UCSD-AML1 (cell line): ENCODE measurements around the gene KRTAP4-8.
"Not testable (repeated sequence)": the region's sequence is repeated elsewhere in the genome, so short reads cannot be mapped to it uniquely, and the experiment has no call there.

Experiments
- DNase-seq: peaks from one replicate; lab custom pipeline; 2025; ENCODE audit not compliant: unreplicated experiment; lab: John Stamatoyannopoulos, UW

Gene KRTAP4-8

DNA sequence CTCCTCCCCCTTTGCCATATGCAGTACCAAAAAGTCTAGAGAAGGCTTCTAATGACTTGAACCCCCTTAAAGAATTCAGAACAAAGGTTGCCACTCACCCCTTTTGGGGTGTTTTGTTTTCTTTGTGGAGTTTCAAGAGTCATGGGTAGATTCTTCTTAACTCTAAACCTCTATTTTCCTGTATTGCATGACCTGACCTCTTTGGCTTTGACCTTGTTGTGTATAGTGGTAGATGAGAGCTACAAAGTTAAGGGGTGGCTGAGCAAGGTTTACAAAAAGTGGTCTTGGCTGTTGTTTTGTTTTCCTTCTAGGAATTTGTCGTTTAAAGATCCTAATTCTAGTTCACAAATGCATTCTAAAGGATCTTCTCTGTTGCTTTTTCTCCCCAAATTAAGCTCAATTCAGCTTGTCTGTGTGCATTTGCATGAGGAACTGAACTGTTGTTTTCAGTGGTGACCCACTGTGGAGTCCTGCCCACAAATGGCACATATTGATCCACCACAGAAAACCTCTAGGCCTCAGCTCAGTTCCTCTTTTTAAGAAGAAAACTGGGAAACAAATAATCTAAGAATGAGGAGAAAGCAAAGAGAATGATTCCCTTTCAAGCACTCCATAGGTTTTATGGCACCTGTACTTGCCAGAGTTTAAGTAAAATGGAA is 10.9 kb upstream of the KRTAP4-8 start:
- DNase-seq: not testable (repeated sequence)

DNA sequence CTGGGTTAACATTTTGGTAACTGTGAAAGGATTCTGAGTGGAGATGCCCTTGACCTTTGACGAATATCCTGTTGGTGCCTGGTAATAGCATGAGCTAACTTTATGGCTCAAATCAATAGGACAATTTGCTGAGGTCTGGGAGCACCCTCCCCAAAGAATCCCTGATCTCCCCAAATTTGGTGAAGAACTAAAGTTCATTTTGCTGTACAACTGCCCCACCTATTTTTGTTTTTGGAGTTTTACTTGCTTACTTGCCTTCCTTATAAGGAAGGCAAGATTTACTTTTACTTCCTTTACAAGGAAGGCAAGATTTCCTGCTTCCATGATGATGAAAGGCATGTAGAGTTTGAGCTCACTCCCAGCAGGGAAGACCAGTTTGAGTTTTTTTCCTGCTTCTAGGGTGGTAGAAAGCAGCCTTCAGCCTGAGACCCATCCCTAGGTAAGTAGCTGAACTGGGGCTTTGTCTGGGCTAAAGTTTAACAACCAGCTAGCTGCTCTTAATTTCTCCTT is 10.1 kb upstream of the KRTAP4-8 start:
- no peak for DNase-seq

DNA sequence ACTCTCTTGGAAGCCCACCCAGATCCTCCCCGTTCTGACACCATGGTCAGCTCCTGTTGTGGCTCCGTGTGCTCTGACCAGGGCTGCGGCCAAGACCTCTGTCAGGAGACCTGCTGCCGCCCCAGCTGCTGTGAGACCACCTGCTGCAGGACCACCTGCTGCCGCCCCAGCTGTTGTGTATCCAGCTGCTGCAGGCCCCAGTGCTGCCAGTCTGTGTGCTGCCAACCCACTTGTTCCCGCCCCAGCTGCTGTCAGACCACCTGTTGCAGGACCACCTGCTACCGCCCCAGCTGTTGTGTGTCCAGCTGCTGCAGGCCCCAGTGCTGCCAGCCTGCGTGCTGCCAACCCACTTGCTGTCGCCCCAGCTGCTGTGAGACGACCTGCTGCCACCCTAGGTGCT is 7.4 kb upstream of the KRTAP4-8 start, which contains the start of gene KRTAP4-9:
KRTAP4-9 (plus strand) TSS at position 43 of the 400 bp plus-strand sequence; CDS start at position 43, 0 bp downstream.
- DNase-seq: not testable (repeated sequence)

GRCh38 chr17:41104386-41105038 is 6.6 kb upstream of the KRTAP4-8 start:
- DNase-seq: not testable (repeated sequence)

DNA sequence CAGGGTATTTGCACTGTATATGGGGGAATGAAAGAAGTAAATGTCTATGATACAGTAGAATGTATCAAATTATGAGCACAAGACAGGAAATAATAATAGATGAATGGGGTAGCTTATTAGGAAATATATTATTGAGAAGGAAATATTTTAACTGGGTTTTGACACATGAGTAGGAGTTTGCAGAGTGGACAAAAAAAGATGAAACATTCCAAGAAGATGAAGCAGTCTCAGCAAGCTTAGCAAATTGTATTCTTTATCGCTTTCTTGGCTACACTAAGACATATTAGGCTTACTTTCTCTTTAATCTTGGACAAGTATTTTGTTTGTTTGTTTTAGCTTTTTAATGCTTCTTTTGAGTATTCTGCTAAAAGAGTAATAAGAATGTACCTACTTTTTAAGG is 6.0 kb upstream of the KRTAP4-8 start:
- no peak for DNase-seq

DNA sequence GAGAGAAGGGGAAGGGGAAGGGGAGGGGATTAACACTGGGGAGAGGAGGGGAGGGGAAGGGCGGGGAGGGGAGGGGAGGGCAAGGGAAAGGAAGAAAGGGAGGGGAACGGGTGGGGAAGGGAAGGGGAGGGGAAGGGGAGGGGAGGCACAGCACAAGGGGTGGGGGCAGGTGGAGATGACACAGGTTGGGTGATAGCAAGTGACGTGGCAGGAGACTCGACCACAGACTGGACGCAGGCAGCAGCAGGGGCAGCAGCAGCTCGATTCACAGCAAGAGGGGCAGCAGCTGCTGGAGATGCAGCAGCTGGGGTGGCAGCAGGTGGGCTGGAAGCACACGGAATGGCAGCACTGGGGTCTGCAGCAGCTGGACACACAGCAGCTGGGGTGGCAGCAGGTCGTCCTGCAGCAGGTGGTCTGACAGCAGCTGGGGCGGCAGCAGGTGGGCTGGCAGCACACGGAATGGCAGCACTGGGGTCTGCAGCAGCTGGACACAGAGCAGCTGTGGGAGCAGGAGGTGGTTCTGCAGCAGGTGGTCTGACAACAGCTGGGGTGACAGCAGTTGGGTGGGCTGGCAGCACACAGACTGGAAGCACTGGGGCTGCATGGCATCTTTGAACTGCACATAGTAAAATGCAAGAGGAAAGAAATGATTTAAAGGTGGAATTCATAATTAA is 3.8 kb upstream of the KRTAP4-8 start, which contains the start of gene KRTAP4-16:
KRTAP4-16 (minus strand) TSS at position 624 of the 674 bp plus-strand sequence; CDS start at position 624, 0 bp downstream.
- DNase-seq: no peak

DNA sequence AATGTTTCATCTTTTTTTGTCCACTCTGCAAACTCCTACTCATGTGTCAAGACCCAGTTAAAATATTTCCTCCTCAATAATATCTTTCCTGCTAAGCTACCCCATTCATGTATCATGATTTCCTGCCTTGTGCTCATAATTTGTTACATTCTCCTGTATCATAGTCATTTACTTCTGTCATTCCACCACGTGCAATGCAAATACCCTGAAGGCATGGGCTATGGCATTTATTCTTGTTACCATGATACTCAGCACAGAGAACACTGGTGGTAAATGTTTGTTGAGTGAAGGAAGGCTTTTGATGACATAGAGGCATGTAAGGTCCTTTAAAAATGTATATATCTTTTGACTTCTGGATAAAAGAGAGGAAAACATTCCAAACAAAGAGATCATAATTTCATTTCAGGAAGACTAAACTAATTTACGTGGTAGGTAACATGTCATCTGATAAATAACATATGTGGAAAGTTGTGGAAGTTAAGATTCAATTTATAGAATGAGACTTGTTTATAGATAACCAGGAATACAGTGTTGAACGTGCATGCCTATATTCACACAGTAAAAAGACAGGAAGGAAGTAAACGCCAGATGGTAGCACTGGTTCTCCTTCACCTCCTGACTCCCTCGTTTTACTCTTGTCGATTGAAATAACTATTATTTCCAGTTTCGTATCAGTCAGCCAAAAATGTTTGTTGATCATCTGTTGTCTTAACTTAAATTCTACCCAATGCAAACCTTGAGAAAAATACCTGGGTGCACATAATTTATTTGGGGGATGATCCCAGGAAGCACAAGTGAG is 1.9 kb upstream of the KRTAP4-8 start:
- not testable (repeated sequence) for DNase-seq

- DNase-seq: no peak
Measured at GRCh38 chr17:41098481-41098880, 539 bp upstream of the KRTAP4-8 start.

DNA sequence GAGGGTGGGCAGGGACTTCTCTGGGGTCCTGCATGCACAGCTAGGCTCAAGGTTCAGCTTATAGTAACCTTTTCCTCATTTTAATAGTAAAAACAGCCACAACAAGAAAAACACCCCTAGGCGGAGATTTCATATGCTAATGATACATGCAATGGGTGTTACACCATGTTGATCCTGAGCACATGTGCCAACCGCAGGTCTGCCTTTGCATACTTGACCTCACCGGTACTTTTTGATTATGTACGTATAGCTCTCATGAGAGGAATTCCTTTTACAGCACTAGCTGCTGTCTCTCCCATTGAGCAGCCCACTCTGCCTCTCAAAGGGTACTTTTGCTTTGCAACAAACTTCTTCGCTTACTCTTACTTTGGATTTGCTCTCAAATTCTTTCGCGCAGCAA is 1.9 kb downstream of the KRTAP4-8 start:
- DNase-seq: no peak

GRCh38 chr17:41088760-41089352 is 9.1 kb downstream of the KRTAP4-8 start:
- DNase-seq: not testable (repeated sequence)

DNA sequence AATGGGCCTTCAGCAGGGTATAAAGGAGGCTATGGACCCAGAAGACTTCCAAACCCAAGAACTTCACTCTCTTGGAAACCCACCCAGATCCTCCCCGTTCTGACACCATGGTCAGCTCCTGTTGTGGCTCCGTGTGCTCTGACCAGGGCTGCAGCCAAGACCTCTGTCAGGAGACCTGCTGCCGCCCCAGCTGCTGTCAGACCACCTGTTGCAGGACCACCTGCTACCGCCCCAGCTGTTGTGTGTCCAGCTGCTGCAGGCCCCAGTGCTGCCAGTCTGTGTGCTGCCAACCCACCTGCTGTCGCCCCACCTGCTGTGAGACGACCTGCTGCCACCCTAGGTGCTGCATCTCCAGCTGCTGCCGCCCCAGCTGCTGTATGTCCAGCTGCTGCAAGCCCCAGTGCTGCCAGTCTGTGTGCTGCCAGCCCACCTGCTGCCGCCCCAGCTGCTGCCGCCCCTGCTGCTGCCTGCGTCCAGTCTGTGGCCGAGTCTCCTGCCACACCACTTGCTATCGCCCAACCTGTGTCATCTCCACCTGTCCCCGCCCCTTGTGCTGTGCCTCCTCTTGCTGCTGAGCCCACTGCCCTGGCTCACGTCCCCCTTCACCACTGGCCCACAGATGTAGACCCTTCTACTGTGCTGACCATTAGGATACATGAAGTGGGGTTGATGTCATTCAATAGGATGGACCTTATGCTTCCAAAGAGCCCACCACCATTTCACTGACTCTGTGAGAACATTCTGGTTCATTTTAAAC is 13.7 kb downstream of the KRTAP4-8 start, which contains the start of gene KRTAP4-7:
KRTAP4-7 (plus strand) TSS at position 51 of the 757 bp plus-strand sequence; CDS start at position 108, 57 bp downstream.
- DNase-seq: not testable (repeated sequence)

GRCh38 chr17:41083427-41083826 is 14.5 kb downstream of the KRTAP4-8 start:
- not testable (repeated sequence) for DNase-seq

GRCh38 chr17:41082626-41083025 is 15.3 kb downstream of the KRTAP4-8 start:
- DNase-seq: no peak

DNA sequence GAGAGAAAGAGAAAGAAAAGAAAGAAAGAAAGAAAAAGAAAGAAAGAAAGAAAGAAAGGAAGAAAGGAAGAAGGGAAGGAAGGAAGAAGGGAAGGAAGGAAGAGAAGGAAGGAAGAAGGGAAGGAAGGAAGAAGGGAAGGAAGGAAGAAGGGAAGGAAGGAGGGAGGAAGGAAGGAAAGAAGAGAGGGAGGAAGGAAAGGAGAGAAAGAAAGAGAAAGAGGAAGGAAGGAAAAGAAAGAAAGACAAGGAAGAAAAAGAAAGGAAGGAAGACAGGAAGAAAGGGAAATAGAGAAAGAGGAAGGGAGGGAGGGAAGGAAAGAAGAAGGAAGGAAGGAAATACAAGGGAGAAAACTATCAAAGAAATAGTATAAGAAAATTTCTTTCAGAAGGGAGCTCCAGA is 21.2 kb downstream of the KRTAP4-8 start:
- DNase-seq: no peak

DNA sequence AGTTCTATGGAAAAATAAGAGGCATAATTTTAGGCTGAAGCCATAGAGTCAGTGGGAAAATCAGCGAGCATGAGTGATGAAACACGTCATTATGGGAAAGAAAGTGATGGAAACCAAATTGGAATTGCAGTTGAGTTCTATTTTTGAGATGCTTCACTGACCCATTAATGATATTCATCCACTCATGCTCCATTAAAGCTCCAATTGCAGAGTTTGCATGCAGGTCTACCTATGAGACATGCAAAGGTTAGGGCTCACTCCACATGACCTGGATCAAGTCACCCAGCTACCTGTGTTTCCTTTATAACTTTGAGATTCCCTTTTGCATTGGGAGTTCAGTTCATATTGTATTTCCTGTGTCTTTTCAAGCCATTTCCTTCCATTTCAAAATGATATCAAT is 24.3 kb downstream of the KRTAP4-8 start:
- DNase-seq: no peak

GRCh38 chr17:41071606-41072360 is 26.2 kb downstream of the KRTAP4-8 start:
- no peak for DNase-seq

- no peak for DNase-seq
Measured at GRCh38 chr17:41069031-41069430, 28.9 kb downstream of the KRTAP4-8 start.

DNA sequence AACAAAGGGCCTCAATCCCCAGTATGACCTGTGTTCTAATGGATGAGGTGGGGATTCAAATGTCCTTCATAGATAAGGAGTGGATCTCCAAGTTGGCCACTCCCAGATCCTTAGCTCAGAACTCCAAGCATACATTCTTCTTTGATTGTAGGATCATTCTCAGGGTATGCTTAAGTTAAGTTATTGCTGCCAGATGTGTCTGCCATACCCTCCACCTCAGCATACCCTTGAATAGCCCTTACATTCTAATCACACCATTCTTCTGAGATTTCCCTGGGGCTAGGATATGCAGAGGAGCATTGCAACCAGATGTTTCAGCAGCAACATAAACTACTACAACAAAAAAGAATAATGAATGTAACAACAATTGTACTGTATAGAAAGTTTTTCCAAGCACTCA is 30.7 kb downstream of the KRTAP4-8 start:
- DNase-seq: no peak
